ENCODE data around the gene DERL2. TPM values are rescaled to one million over a fixed set of nuclear protein-coding genes. Genes with fewer than 3 reads are reported as not detected.

Gene DERL2
- total RNA-seq, 2 experiments from 2014 or later: 25.8 to 56.3 TPM

DNA sequence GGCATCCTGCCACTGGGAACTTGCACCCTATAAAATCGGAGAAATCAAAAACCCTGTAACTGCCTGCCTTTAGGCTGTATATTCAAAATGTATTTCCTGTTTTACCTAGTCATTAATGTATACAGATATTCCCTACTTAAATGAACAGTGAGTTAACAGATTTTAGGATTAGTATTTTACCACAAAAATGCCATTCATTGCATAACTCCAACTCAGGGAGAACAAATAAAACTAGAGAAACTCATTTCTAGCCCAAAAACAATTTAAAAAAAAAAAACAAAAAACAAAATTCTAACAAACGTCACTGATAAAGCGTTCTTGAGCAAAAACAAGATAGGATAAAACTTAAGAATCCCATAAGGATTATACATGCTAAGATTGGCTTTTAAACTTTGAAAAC lies 13.5 kb downstream of the DERL2 start:
- TF ChIP-seq, protein P1, sequence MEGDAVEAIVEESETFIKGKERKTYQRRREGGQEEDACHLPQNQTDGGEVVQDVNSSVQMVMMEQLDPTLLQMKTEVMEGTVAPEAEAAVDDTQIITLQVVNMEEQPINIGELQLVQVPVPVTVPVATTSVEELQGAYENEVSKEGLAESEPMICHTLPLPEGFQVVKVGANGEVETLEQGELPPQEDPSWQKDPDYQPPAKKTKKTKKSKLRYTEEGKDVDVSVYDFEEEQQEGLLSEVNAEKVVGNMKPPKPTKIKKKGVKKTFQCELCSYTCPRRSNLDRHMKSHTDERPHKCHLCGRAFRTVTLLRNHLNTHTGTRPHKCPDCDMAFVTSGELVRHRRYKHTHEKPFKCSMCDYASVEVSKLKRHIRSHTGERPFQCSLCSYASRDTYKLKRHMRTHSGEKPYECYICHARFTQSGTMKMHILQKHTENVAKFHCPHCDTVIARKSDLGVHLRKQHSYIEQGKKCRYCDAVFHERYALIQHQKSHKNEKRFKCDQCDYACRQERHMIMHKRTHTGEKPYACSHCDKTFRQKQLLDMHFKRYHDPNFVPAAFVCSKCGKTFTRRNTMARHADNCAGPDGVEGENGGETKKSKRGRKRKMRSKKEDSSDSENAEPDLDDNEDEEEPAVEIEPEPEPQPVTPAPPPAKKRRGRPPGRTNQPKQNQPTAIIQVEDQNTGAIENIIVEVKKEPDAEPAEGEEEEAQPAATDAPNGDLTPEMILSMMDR (conservative IDR thresholded peaks at IDR 0.05; ENCODE audit: low read length): no peak
- no peak for TF ChIP-seq EZH2phosphoT487 (IDR thresholded peaks at IDR 0.05; ENCODE audit: borderline replicate concordance, low read depth, low read length)
- Histone ChIP-seq H3K4me3 (ENCODE audit: low read depth, low read length, poor library complexity, severe bottlenecking) (no peak overlapping the region), H4K20me1 (ENCODE audit: insufficient read depth, low read length) (no peaks in the 10 kb centered on the region), H3K4me2 (ENCODE audit: low read length) (no peak overlapping the region), H3K27ac (ENCODE audit: low read depth, low read length, poor library complexity, severe bottlenecking) (no peak overlapping the region), H3K9me2 (ENCODE audit: insufficient read depth, low read length) (no peaks in the 10 kb centered on the region), H3K9me3 (ENCODE audit: low read length) (no peaks in the 10 kb centered on the region), H2AFZ (ENCODE audit: low read length) (no peak overlapping the region), H3K36me3 (ENCODE audit: insufficient read depth, low read length) (peaks cover 58% of the 10 kb centered on the region), H3K4me1 (ENCODE audit: insufficient read depth, low read length, poor library complexity, severe bottlenecking) (no peaks in the 10 kb centered on the region), H3K79me2 (ENCODE audit: insufficient read depth, low read depth, low read length) (peaks cover 11% of the 10 kb centered on the region)
- intact Hi-C loops (cut with micrococcal nuclease; ENCODE audit: unreplicated experiment): no loop called here
- no TSS peak for BruUV-seq (replicated peaks)
- DNase-seq (ENCODE audit: low spot score): no peak
- ChIA-PET CTCF (ENCODE audit: unreplicated experiment) (no interaction called here), POLR2A (no interaction called here)

DNA sequence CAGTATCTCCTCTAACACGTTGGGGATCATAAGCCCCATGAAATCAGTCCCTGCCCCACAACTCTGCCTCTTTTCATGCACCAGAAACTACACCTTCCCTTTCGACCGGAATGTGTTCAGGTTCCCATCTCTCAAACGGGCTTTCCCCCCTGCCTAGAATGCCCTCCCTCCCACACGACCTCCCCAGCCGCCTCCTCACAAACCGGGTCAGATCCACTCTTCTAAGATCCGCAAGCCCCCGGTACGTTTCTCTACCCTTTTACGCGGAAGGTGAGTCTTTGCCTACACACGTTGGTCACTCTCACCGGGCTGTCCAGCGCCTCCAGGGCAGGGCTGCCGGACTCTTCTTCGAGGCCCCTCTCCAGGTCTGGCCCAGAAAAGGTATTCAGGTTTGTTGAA lies 17.9 kb downstream of the DERL2 start:
- no peaks in the 10 kb centered on the region for H3K9me2 ChIP-seq (ENCODE audit: insufficient read depth, low read length)
- H3K4me1 ChIP-seq (ENCODE audit: insufficient read depth, low read length, poor library complexity, severe bottlenecking): peaks cover 24% of the 10 kb centered on the region
- H3K4me2 ChIP-seq (ENCODE audit: low read length): peak overlapping the region; percentile 88
- no TSS peak for BruUV-seq (replicated peaks)
- peak overlapping the region; percentile 26; the same call in 1 of the 2 replicates for H2AFZ ChIP-seq (ENCODE audit: low read length)
- ChIA-PET POLR2A (interaction anchor here (0.6 to 1.7 kb wide), 5 partner anchors 12 to 1325 kb away, joined by 3 to 8 read pairs (median 4); partner anchors contain the start of genes DERL2 and MIS12), CTCF (ENCODE audit: unreplicated experiment) (interaction anchor here (1.0 kb wide), 1 partner anchor 29 kb away, joined by 3 read pairs; the partner anchor contains the start of gene C1QBP)
- H3K4me3 ChIP-seq (ENCODE audit: low read depth, low read length, poor library complexity, severe bottlenecking): peak overlapping the region; percentile 86
- no peak for TF ChIP-seq EZH2phosphoT487 (IDR thresholded peaks at IDR 0.05; ENCODE audit: borderline replicate concordance, low read depth, low read length)
- TF ChIP-seq, protein P1 (conservative IDR thresholded peaks at IDR 0.05; ENCODE audit: low read length): no peak
- peaks cover 19% of the 10 kb centered on the region for H4K20me1 ChIP-seq (ENCODE audit: insufficient read depth, low read length)
- intact Hi-C loops (cut with micrococcal nuclease; ENCODE audit: unreplicated experiment): loop anchor here (2.0 kb wide), 2 partner anchors 29 to 49 kb away; partner anchors contain the start of genes C1QBP and NUP88
- peaks cover 56% of the 10 kb centered on the region for H3K79me2 ChIP-seq (ENCODE audit: insufficient read depth, low read depth, low read length)
- H3K27ac ChIP-seq (ENCODE audit: low read depth, low read length, poor library complexity, severe bottlenecking): peak overlapping the region; percentile 45
- peaks cover 52% of the 10 kb centered on the region for H3K36me3 ChIP-seq (ENCODE audit: insufficient read depth, low read length)
- no peaks in the 10 kb centered on the region for H3K9me3 ChIP-seq (ENCODE audit: low read length)
- DNase-seq (ENCODE audit: low spot score): peak; percentile 27

DNA sequence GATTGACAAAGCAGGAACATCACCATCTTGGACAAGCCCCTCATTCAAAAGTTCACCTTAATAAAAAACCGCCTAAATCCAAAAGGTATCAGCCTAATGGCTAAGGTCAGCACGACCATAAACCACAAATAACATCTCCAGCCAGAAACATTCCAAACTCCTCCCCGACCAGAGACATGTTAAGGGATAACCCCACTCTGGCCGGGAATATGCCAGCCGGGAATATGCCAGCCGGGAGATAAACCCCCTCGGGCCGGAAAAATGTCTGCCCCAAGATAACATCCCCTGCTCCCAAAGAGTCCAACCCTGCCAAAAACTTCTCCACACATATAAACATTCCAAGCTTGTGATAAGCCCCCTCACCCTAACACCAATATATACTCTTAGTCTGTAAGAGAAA lies 18.6 kb downstream of the DERL2 start:
- no peak for DNase-seq (ENCODE audit: low spot score)
- TF ChIP-seq EZH2phosphoT487 (IDR thresholded peaks at IDR 0.05; ENCODE audit: borderline replicate concordance, low read depth, low read length): no peak
- TF ChIP-seq, protein P1 (conservative IDR thresholded peaks at IDR 0.05; ENCODE audit: low read length): no peak
- peaks cover 24% of the 10 kb centered on the region for H3K4me1 ChIP-seq (ENCODE audit: insufficient read depth, low read length, poor library complexity, severe bottlenecking)
- no peaks in the 10 kb centered on the region for H3K9me2 ChIP-seq (ENCODE audit: insufficient read depth, low read length)
- H4K20me1 ChIP-seq (ENCODE audit: insufficient read depth, low read length): peaks cover 19% of the 10 kb centered on the region
- intact Hi-C loops (cut with micrococcal nuclease; ENCODE audit: unreplicated experiment): no loop called here
- peaks cover 62% of the 10 kb centered on the region for H3K79me2 ChIP-seq (ENCODE audit: insufficient read depth, low read depth, low read length)
- no peaks in the 10 kb centered on the region for H3K9me3 ChIP-seq (ENCODE audit: low read length)
- ChIA-PET POLR2A (interaction anchor here (0.6 to 1.7 kb wide), 2 partner anchors 94 to 1324 kb away, joined by 3 to 4 read pairs; no protein-coding TSS in a partner anchor), CTCF (ENCODE audit: unreplicated experiment) (interaction anchor here (1.6 kb wide), 1 partner anchor 18 kb away, joined by 4 read pairs; no protein-coding TSS in a partner anchor)
- peaks cover 52% of the 10 kb centered on the region for H3K36me3 ChIP-seq (ENCODE audit: insufficient read depth, low read length)
- peak overlapping the region; percentile 88 for H3K4me2 ChIP-seq (ENCODE audit: low read length)
- H2AFZ ChIP-seq (ENCODE audit: low read length): no peak overlapping the region
- BruUV-seq (replicated peaks): no TSS peak
- peak overlapping the region; percentile 45 for H3K27ac ChIP-seq (ENCODE audit: low read depth, low read length, poor library complexity, severe bottlenecking)
- peak overlapping the region; percentile 86 for H3K4me3 ChIP-seq (ENCODE audit: low read depth, low read length, poor library complexity, severe bottlenecking)

Measured in OCI-LY7 (cell line).